KOPT-K1 (cell line): ENCODE data around the gene ZNF438.

Experiments
- H3K27ac ChIP-seq: fragments of 200-600 bp; sonication (generic); 2 replicates; pipeline ENCODE4 v1.5.1; 2016; ENCODE audit warnings: antibody characterized with exemption, mild to moderate bottlenecking, low read depth, low read length; ENCODE audit not compliant: poor library complexity, severe bottlenecking
- H3K36me3 ChIP-seq: fragments of 200-600 bp; sonication (generic); 2 replicates; pipeline ENCODE4 v1.5.1; 2017; ENCODE audit warnings: antibody characterized with exemption, mild to moderate bottlenecking, low read length, moderate library complexity; ENCODE audit not compliant: insufficient read depth
- H3K9me3 ChIP-seq: fragments of 200-600 bp; sonication (generic); 2 replicates; pipeline ENCODE4 v1.5.1; 2017; ENCODE audit warnings: antibody characterized with exemption, low read length, mild to moderate bottlenecking; ENCODE audit not compliant: insufficient read depth, poor library complexity, severe bottlenecking

The ZNF438 gene

GRCh38 chr10:30827531-30828120 lies 204.0 kb downstream of the ZNF438 start:
- H3K9me3 ChIP-seq = no peaks in the 10 kb centered on the region
- no peak overlapping the region for H3K27ac ChIP-seq

GRCh38 chr10:30826679-30827078 lies 205.0 kb downstream of the ZNF438 start:
- Histone ChIP-seq H3K36me3 (no peaks in the 10 kb centered on the region), H3K27ac (no peak overlapping the region), H3K9me3 (no peaks in the 10 kb centered on the region)

More at GRCh38 chr10:30827531-30828120, 204.0 kb downstream of the ZNF438 start:
- H3K36me3 ChIP-seq = no peaks in the 10 kb centered on the region

- Histone ChIP-seq H3K9me3 (no peaks in the 10 kb centered on the region), H3K27ac (no peak overlapping the region), H3K36me3 (no peaks in the 10 kb centered on the region)
Observed at GRCh38 chr10:30825495-30825894, 206.2 kb downstream of the ZNF438 start.

GRCh38 chr10:30825022-30825421 lies 206.6 kb downstream of the ZNF438 start:
- no peaks in the 10 kb centered on the region for H3K36me3 ChIP-seq
- H3K9me3 ChIP-seq = no peaks in the 10 kb centered on the region
- no peak overlapping the region for H3K27ac ChIP-seq

GRCh38 chr10:30823651-30824050 lies 208.0 kb downstream of the ZNF438 start:
- H3K27ac ChIP-seq = no peak overlapping the region
- no peaks in the 10 kb centered on the region for H3K36me3 ChIP-seq

GRCh38 chr10:30822693-30823465 lies 208.8 kb downstream of the ZNF438 start:
- Histone ChIP-seq H3K9me3 (no peaks in the 10 kb centered on the region), H3K27ac (no peak overlapping the region), H3K36me3 (no peaks in the 10 kb centered on the region)

More at GRCh38 chr10:30823651-30824050, 208.0 kb downstream of the ZNF438 start:
- no peaks in the 10 kb centered on the region for H3K9me3 ChIP-seq

- no peak overlapping the region for H3K27ac ChIP-seq
- no peaks in the 10 kb centered on the region for H3K9me3 ChIP-seq
- H3K36me3 ChIP-seq = no peaks in the 10 kb centered on the region
Observed at GRCh38 chr10:30821994-30822692, 209.5 kb downstream of the ZNF438 start.

- no peaks in the 10 kb centered on the region for H3K36me3 ChIP-seq
- no peak overlapping the region for H3K27ac ChIP-seq
- no peaks in the 10 kb centered on the region for H3K9me3 ChIP-seq
Observed at GRCh38 chr10:30821261-30821993, 210.2 kb downstream of the ZNF438 start.

GRCh38 chr10:30820261-30820991 lies 211.2 kb downstream of the ZNF438 start:
- Histone ChIP-seq H3K27ac (no peak overlapping the region), H3K36me3 (no peaks in the 10 kb centered on the region)

GRCh38 chr10:30819341-30820181 lies 212.1 kb downstream of the ZNF438 start:
- no peaks in the 10 kb centered on the region for H3K9me3 ChIP-seq
- H3K27ac ChIP-seq = no peak overlapping the region
- H3K36me3 ChIP-seq = no peaks in the 10 kb centered on the region

More at GRCh38 chr10:30820261-30820991, 211.2 kb downstream of the ZNF438 start:
- H3K9me3 ChIP-seq = no peaks in the 10 kb centered on the region

- no peak overlapping the region for H3K27ac ChIP-seq
- H3K36me3 ChIP-seq = no peaks in the 10 kb centered on the region
- no peaks in the 10 kb centered on the region for H3K9me3 ChIP-seq
Observed at GRCh38 chr10:30818854-30819253, 212.8 kb downstream of the ZNF438 start.

- no peaks in the 10 kb centered on the region for H3K36me3 ChIP-seq
- no peaks in the 10 kb centered on the region for H3K9me3 ChIP-seq
- H3K27ac ChIP-seq = no peak overlapping the region
Observed at GRCh38 chr10:30818010-30818660, 213.5 kb downstream of the ZNF438 start.

GRCh38 chr10:30817541-30817940 lies 214.1 kb downstream of the ZNF438 start:
- no peaks in the 10 kb centered on the region for H3K36me3 ChIP-seq
- H3K9me3 ChIP-seq = no peaks in the 10 kb centered on the region
- no peak overlapping the region for H3K27ac ChIP-seq
